ENCODE measurements around the gene PITRM1.

- TF ChIP-seq AFF4 (CRISPR knock-in tag; IDR thresholded peaks at IDR 0.05; ENCODE audit: borderline replicate concordance) (no peak), CBFB (CRISPR knock-in tag; IDR thresholded peaks at IDR 0.05; ENCODE audit: low read depth) (no peak), TEAD4 (CRISPR knock-in tag; IDR thresholded peaks at IDR 0.05) (no peak), CTCF (IDR thresholded peaks at IDR 0.05) (no peak), NR2C2 (CRISPR knock-in tag; IDR thresholded peaks at IDR 0.05) (no peak), NR3C1 (CRISPR knock-in tag; conservative IDR thresholded peaks at IDR 0.05; ENCODE audit: low read depth) (no peak), ZNF425 (CRISPR knock-in tag; conservative IDR thresholded peaks at IDR 0.05) (no peak), NFYB (CRISPR knock-in tag; conservative IDR thresholded peaks at IDR 0.05; ENCODE audit: low read depth) (no peak), GTF2I (CRISPR knock-in tag; conservative IDR thresholded peaks at IDR 0.05) (no peak), ZNF416 (CRISPR knock-in tag; IDR thresholded peaks at IDR 0.05) (no peak), CDX4 (CRISPR knock-in tag; IDR thresholded peaks at IDR 0.05; ENCODE audit: borderline replicate concordance) (no peak), ZNF317 (CRISPR knock-in tag; IDR thresholded peaks at IDR 0.05; ENCODE audit: borderline replicate concordance, low read depth) (no peak)
Observed at GRCh38 chr10:3195286-3195685, 22.7 kb upstream of the PITRM1 start.
